ENCODE measurements around the gene CAPS.

Gene CAPS

DNA sequence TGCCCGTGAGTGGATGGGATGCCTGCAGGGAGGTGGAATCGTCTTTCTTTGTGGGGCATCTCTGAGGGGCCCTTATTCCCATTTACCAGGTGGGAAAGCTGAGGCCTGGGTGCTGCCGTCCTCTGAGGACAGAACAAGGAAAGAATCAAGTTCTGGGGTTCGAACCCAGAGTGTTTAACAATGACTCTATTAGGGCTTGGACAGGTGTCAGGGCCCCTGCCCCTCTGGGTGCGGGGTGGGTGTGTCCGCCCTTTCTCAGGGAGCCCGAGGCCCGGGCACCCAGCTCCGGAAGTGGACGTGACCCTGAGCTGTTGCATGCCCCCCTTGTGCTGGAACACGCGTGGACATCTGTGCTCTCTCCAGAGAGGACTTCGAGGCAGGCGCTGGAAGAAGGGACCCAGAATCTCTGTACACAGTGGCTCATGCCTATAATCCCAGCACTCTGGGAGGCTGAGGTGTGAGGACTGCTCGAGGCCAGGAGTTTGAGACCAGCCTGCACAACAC is 21.2 kb upstream of the CAPS start:
- no peak for DNase-seq

- no peak for DNase-seq
These were observed 20.7 kb upstream of the CAPS start for GRCh38 chr19:5893296-5893903.

GRCh38 chr19:5893907-5894703 is 19.9 kb upstream of the CAPS start:
- DNase-seq, result no peak

DNA sequence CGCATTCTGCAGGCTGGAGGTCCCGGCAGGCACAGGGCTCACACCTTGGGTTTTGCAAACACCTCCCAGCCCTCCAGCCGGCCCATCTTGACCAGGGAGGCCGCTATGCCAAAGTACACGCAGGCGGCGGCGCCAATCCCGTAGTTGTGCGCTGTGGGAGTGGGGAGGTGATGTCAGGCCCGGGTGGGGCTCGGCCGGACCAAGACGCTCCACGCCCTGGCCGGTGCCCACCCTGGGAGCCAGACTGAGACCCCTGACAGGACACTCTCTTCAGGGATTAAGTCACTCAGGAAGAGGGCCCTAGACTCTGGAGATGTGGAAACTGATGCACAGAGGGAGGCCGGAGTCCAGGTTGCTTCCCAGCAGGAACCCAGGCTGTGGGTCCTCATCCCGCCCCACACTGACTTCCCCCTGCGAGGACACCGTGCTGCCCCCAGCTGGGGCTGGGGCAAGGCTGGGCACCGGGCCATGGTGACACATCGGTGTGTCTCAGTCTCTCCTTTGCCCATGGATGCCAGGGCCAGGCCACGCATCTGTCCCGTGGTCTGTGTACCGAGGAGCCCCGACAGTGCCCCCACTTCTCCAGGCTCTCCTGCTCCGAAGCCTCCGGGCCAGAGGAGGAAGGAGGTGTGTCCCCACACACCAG is 19.2 kb upstream of the CAPS start:
- DNase-seq, result no peak

DNA sequence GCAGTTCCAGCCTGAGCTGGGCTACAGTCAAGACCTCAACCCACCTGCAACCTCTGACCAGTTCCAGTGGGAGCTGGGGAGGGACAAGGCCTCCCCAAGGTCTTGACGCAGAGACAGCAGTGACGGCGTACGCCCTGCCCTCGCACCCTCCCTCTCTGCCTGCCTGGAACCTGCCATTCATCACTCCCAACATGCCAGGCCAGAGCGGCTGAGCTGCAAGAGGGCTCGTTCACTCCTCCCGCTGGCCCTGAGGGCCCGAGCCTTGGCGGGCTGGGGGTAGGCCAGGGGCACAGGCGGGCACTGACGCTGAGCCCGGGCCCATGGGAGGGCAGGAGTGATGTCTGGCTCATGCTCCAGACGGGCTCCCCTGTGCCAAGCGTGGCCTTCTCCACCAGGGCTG is 18.6 kb upstream of the CAPS start:
- DNase-seq, result no peak

- DNase-seq, result no peak
These were observed 18.2 kb upstream of the CAPS start for GRCh38 chr19:5895890-5896289.

DNA sequence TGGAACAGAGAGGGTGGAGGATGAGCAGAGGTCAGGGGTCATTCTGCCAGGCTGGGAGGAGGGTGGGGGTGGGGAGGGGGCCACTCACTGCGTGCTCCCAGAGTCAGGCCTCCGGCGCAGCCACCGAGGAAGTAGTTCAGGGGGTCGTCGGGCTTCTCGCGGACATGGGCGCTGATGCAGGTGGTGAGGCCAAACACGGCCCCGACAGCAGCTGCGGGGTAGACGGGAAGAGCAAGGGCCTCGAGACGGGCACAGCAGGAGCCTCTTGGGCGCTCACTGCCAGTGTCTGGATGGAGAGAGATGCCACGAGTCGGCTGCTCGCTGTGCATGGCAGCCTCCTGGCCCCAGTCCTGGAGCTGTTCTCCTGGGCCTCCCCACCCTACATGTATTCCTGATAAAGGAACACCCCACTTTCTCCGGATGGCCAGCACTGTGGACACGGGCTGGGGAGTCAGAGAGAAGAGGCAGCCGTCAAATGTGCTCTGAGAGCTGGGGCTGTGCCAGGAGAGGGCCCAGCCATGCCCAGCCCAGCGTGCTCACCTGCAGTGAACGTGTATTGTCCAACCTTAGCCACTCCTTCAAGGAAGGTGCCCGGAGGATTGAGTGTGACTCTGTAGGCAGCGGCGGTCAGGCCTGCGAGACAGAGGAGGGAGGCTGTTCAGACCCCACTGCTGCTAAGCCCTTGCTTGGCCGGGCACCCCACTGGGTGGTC is 17.5 kb upstream of the CAPS start:
- DNase-seq, result no peak

- DNase-seq, result no peak
These were observed 16.7 kb upstream of the CAPS start for GRCh38 chr19:5897189-5897969.

DNA sequence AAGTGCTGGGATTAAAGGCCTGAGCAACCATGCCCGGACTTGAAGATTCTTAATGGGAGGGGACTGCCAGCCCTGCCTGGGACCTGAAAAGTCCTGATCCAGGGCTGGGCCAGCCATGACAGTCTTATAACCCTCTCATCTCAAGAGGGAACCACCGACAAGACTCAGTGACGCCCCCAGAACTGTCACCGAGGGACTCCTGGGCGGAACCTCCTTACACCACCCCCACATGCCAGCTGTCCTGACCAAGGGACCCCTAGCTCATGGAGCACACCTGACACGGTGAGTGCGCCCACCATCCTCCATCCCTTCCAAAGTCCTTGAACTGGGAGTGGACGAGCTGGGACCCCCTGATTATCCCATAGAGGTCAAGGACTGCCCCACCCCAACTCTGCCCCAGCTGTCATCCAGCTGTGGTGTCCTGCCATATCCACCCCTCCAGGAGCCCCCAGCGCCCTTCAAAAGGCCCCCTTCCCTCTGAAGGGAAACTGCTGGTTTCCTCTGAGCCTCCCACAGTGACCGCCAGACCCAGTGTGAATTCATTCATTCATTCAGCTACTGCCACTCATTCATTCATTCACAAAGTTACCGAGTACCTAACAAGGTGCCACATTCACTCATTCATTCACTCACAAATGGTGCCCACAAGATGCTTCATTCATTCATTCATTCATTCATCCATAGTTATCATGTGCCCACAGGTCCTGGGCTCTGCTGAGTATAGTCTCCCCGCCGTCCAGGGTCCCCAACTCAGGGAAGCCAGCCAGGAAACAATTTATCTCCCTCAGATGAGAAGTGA is 14.1 kb upstream of the CAPS start:
- DNase-seq, result no peak

- DNase-seq, result no peak
These were observed 13.1 kb upstream of the CAPS start for GRCh38 chr19:5900976-5901375.

DNA sequence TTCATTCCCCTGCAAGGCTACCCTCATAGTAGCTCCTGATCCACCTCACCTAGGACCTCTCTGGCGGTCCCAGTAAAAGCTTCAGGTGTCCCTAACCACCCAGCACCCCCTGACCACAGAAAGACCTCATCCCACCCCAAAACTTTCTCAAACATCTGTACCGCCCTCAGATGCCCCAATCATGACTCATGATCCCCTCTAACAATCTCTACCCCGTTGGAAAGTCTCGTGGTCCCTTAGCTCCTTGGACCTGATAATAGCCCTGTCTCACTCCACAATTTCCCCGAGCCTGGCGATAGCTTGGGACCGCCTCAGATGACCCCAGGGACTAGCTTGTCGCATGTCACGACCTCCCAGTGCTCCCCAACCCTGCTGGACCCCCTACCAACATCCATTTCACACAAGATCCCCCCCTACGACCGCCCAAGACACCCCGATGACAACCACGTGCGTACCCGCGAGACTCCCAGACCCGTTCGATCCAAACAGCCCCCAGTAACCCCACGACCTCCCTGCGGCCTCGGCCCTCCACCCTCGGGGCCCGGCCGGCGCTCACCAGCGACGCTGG is 10.9 kb upstream of the CAPS start:
- no peak for DNase-seq

DNA sequence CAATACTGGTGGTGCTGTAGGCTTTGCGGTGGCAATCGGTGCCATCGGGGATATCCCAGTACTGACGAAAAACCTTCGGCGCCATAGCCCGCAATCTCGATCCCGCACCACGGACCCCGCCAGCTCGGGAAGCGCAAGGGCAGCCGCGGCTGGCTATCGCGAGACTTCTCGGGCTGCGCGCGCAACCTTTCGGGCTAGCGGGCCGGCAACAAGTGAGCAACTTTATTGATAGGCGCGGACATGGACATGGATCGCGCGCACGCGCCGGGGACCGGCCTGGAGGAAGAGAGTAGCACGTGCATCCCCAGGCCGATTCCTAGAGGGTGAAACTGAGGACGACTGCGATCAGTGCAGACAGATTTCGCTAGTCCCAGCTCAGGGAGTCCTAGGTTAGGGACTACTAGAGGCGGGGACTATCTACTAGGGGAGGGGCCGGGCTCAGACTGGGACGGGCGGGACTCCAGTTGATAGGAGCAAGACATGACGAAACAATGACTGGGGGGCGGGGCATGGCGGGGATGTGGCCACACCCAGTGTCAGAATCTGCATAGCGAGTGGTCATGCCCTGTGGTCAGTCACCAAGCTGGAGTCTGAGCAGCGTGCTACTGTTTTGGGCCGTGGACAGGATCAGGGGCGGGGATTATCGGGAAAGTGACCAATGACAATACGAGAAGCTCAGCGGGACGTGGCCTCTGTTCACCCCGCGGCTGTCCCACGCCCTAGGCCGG is 10.3 kb upstream of the CAPS start, which contains the start of gene NDUFA11:
TSS of gene NDUFA11 (minus strand) at position 167 of the 728 bp plus-strand sequence. CDS start at position 85, 82 bp downstream.
- DNase-seq, result peak; percentile 96

DNA sequence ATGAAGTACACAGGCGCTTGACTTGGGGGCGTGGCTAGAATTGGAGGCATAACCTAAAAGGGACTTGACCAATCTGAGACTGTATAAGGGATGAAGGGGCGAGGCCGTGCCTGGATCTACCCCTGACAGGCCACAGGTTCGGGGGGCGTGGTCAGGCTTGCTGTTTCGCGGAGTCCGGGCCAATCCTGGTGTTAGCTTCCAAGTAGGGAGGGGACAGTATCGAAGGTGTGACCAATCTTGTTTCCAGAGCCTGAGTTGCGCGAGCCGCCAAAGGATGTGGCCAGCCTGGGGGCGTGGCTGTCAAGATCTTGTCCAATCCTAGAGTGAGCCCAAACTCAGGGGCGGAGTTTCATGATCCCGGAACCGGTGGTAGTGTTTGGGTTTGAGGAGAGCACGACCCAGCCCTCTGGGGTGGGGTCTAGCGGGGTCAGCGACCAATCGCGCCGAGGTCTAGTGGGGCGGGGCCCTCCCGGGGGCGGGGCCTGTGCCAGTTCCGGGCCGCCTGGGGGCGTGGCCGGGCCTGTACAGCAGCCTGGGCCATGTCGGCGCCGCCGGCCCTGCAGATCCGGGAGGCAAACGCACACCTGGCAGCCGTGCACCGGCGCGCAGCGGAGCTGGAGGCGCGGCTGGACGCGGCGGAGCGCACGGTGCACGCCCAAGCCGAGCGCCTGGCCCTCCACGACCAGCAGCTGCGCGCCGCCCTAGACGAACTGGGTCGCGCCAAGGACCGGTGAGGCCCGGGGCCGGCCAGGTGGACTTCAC is 9.5 kb upstream of the CAPS start, which contains the start of gene VMAC:
TSS of gene VMAC (plus strand) at position 521 of the 762 bp plus-strand sequence. CDS start at position 540, 19 bp downstream.
- DNase-seq, result peak; percentile 99

- DNase-seq, result no peak
These were observed 8.8 kb upstream of the CAPS start for GRCh38 chr19:5905114-5905778.

- DNase-seq, result no peak
These were observed 6.8 kb upstream of the CAPS start for GRCh38 chr19:5907241-5907640.

DNA sequence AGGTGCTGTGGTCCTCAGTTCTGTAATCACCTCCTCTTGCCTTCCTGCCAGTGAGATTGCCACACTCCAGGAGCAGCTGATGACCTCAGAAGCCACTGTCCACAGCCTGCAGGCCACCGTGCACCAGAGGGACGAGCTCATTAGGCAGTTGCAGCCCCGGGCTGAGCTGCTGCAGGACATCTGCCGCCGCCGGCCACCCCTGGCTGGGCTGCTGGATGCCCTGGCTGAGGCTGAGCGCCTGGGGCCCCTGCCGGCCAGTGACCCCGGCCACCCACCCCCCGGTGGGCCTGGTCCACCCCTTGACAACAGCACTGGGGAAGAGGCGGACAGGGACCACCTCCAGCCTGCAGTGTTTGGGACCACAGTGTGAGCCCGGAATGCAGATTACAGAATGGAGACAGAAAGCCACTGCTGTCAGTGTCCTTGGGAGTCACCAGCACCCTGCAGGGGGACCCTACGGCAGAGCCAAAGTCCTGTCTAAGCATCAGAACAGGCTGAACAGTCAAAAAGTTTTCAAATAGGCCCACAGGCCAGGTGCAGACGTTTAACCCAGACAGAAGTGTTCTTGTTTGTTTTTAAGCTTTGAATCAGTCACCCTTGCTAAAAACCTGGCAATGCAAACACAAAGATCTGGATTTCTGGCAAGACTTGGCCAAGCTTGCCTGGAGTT is 5.1 kb upstream of the CAPS start:
- DNase-seq, result no peak

GRCh38 chr19:5910638-5910907 is 3.5 kb upstream of the CAPS start:
- DNase-seq, result no peak

DNA sequence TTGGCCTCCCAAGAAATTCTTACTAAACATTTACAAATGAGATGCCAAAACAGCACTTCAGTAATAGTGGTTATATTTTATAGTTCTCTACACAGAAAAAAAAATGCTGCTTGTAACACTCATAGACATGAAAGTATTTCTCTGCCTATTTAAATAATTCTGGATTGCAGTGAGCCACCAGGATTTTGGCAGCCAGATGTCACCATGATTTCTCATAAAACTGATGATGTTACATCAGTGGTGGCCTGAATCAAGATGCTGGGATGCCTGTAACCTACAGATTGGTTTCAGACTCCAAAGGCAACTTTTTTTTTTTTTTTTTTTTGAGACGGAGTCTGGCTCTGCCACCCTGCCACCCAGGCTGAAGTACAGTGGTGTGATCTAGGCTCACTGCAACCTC is 2.7 kb upstream of the CAPS start:
- DNase-seq, result no peak

- no peak for DNase-seq
These were observed 312 bp downstream of the CAPS start for GRCh38 chr19:5914358-5914774.
